Fibroblast of peridontal ligament (primary cell): ENCODE results near the gene ANKH.

Source experiments
- DNase-seq: peaks from one replicate; pipeline ENCODE4 v3.0.0-alpha.2; 2010; ENCODE audit errors: extremely low read depth

Gene ANKH

GRCh38 chr5:14686517-14686916 lies 185.1 kb downstream of the ANKH start:
- no peak for DNase-seq

DNA sequence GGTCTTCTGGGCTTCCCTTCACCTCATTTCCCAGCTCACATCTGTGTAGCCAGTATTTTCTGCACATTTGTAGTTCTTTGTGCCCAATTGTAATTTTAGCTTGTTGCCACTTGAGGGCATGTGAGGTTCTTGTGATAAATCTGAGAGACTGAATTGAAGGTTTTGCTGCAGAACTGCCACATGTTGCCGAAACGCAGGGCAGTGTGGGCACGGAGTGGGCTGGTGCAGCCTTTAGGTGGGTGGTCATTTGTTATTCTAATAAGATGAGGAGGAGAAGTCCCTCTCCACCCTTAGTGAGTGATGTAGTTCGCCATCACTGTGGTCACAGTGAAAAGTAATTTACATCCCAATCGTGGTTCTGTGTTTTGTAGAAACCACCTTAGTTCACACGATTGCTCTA lies 185.8 kb downstream of the ANKH start:
- peak; percentile 76 for DNase-seq

- no peak for DNase-seq
Observed at GRCh38 chr5:14684757-14685156, 186.8 kb downstream of the ANKH start.

DNA sequence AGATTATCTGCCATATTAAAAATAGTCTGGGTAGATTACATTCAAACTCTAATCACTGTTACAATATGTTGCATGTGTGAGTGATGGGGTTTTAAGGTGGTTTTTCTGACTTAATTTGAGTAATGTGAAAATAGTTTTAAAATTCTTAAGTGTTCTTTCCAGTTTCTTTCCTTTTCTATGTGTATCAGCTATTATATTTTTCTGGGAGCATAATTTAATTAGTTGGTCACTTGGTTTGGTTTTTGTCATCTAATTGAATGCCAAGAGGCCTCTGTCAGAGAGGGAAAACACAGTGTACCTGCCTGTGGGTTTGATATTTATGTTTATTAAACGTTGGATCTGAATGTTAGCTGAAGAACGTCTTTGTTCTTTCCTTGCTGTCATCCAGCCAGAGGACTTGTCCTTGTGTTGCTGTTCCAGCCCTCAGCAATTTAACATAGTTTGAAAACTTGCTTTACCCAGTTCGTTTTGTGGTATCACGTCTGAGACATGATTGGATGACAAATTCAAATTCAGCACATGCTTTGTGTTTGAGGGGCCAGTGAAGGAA lies 187.6 kb downstream of the ANKH start:
- DNase-seq: no peak

DNA sequence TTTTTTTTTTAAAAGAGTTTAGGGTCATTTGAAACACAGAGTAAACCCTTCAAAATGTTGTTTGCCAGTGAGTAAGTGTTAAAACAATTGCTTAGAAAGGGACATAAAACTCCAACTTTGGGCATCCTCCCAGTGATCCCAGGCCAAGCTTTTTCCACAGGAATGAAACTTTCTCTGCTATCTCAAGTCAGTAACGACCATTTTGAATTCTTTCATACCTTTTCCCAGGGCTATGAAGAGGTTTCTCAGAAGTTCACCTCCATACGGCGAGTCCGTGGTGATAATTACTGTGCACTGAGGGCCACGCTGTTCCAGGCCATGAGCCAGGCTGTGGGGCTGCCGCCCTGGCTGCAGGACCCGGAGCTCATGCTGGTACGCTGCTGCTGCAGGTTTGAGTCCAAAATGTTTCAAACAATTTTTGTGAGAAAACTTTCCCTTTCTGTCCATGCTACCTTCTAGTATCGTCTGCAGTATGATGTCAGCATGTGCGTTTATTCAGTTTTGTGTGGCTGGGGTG lies 190.3 kb downstream of the ANKH start:
- no peak for DNase-seq

DNA sequence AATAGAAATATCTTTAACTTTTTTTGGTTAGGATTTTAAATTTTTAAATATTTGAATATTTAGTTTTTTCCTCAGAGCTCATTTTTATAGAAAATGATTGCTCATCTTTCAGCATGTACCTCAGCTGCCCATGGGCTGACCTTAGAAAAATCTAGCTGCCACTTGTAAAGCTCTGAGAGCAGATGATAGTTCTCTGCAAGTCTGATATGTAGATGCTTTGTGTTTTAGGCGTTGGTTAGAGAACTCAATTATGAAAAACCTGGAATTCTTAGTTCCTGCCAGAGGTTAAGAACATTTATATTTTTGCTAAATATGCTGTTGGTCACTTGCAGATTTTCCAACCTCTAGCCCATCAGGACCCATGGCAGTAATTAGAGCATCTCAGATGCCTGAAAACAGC lies 192.0 kb downstream of the ANKH start:
- no peak for DNase-seq

DNA sequence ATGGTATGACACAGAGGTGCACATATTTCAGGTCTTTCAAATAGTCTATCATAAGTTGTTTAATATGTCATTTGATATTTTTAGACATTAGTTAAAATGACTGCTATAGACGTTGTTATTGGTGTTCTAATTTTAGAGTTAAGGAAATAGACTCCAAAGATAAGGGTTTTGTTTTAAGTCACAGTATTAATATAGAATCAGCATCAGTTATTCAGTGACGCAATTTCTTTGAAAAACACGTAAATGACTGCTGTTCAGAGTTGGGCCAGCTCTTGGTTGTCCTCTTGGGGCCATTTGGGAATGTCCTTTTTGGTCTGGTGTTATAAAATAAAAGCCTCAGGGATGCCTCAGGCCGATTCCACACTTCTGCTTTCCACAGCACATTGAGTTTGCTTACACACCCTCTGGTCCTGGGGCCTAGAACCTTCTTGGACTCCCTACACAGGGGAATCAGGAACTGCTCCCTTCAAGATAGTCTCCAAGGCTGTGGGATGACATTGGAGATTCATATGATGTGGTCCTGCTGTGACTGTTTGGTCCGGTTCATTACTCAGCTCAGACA lies 192.7 kb downstream of the ANKH start:
- no peak for DNase-seq

GRCh38 chr5:14676320-14676719 lies 195.3 kb downstream of the ANKH start:
- peak; percentile 46 for DNase-seq

DNA sequence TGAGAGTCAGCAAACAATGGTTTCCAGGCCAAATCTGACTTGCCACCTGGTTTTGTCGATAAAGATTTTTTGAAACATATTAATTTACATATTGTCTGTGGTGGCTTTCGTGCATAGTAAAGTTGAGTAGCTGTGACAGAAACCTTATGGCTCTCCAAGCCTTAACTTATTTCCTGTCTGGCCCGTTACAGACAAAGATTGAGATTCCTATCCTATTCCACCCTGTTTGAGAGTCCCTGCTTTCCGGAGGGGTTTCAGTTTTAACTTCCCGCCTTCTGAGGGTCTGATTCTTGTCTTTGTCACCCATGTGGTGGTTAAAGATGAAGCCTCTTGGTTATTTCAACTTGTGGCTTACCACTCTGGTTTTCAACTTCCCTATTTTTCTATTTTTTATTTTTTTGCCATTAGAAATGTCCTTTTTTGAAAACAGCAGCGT lies 195.7 kb downstream of the ANKH start:
- DNase-seq: no peak

DNA sequence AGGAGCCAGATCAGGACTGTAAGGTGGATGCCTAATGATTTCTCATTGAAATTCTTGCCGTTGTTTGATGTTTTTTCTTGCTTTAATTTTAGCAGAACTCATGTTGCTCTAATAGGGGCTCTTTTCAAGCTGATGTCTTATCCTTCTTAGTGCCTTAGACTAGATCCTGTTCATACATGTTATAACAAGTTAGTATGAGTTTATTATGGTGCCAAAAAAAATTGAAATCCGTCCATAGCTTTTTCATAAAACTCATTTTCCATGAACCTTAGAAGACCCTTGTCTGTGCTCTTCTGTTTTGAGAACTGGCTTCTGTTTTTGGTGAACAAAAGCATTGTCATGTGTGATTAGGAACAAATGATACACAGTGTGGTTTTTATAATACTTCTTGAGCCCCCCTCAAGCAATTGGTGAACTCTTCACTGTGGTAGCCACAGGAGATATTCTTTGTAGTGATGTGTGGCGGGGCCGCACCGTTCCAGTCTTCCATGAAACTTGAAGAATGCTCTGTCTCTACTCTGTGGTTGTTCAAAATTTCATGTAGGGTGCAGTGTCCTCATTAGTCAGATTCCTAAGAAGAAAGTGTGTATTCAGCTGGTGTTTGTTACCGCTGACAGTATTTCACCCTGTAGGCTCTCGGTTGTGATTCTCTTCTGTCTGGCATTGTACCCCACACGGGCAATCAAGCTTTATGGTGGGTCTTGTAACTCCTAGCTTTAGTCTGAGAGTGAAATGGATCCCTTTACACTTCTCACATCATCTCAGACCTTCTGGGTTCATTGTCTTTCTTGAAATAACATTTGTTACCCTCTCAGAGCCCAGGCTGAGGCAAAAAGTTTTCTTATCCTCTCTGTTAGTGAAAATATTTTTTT lies 196.4 kb downstream of the ANKH start:
- no peak for DNase-seq

- DNase-seq: no peak
Observed at GRCh38 chr5:14673443-14673842, 198.1 kb downstream of the ANKH start.

DNA sequence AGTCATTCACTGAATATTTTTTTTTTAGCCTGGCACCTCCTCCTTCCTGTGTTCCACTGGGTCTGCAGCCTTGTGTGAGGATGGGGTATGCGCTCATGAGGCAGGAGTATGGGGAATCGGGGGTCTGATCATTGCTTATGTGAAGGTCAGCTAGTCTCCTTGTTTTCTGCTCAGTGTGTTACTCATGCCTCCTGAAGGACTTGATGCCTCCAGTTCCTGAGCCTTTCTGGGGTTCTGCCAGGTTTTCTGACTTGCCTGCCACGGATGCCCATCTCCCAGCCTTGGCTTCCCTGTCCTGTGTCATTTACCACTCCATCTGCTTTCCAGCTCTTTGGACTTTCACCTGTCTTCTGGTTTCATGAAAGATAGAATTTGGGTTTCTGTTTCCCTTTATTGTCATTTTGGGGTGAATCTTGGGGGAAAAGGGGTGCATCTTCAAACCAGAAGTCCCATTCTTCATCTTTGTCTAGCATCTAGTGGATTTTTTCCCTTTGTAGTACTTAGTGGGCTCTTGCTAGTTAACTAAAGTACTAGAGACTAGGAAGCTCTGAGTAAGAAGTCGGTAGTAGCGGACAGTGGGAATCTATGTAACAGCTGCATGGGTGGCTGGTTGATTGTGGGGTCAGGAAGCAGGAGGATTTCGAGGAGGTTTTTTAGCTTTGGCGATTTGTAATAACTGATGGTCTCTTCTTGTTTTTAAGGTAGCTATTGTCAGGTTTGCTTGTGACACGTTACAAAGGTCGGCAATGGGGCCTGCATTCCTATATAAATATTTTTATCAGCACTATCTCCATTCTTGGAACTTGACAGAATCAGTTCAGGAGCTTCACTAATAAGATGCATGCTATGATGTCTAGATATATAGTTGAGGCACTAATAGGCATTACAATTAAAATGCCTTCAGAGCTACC lies 198.8 kb downstream of the ANKH start:
- DNase-seq: no peak

- no peak for DNase-seq
Observed at GRCh38 chr5:14672082-14672481, 199.5 kb downstream of the ANKH start.

DNA sequence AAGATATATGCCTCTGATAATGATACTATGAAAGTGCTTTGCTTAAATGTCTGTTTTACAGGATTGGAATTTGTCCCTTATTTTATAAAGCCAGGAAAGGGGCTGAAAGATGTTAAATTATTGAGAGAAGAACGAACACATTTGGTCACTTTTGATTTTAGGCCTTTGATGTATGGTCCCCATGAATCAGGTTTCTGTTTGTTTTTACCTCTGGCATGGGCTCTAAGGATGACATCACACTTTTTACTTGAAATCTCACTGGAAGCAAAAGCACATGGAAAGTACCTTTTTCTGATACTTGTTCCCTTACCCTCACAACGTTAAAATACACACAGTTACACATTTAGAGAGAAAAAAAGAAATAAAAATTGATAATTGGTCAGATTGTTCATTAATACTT lies 200.2 kb downstream of the ANKH start:
- DNase-seq: peak; percentile 55

- no peak for DNase-seq
Observed at GRCh38 chr5:14669975-14670374, 201.6 kb downstream of the ANKH start.

DNA sequence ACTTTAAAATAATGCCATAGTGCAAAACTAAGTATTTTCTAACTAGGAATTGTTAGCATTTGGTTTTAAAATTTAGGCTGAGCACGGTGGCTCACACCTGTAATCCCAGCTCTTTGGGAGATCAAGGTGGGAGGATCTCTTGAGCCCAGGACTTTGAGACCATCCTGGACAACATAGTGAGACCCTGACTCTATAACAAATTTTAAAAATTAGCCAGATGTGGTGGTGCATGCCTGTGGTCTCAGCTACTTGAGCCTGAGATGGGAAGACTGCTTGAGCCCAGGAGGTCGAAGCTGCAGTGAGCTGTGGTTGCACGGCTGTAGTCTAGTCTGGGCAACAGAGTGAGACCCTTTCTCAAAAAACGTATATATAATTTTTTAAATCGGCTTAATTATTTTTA lies 202.2 kb downstream of the ANKH start:
- no peak for DNase-seq

- DNase-seq: no peak
Observed at GRCh38 chr5:14668181-14668591, 203.4 kb downstream of the ANKH start.

DNA sequence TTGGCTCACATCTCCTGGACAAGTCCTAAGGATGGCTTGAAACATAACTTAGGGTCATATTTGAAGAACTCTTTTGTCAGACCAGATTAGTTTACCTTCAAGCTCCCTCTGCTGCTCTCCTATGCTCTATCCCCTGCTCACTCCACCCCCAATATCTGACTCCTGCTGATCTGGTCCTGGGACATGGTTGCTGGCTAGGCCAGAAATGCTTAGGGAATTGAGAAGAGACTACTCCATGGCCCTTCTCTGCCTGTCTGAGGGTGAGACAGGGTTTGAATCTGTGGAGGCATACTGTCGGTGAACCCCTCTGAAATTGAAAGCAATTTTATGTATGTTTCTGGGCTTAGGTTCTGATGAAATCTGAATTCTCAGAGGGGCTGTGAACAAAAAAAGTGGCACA lies 203.8 kb downstream of the ANKH start:
- DNase-seq: no peak

GRCh38 chr5:14667290-14667689 lies 204.3 kb downstream of the ANKH start:
- DNase-seq: no peak

- no peak for DNase-seq
Observed at GRCh38 chr5:14666357-14666756, 205.2 kb downstream of the ANKH start.

DNA sequence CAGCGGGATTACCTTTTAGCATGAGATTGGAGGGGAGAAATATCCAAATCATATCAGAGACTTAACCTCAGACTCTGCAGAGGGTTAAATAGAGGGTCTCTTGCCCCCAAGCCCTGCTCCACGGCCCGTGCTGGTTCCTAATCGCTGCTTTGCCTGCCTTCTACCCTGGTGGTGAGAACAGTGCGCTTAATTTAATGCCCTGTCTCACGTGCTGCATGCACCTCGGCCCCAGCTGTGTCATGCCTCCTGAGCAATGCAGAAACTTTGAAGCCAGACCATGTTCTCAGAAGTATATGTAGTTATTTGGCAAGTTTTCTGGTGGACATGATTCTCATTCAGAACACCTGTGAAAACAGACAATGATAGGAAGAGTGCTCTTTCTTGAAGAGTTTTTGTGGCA lies 205.6 kb downstream of the ANKH start:
- DNase-seq: no peak
